Esophagus squamous epithelium (tissue), 5 donors: ENCODE measurements around the gene YPEL3. TPM values are rescaled to one million over a fixed set of nuclear protein-coding genes. Genes with fewer than 3 reads are reported as not detected.
A peak's percentile ranks its signal among the peaks of the same experiment; 100 is the strongest.

Experiments
- DNase-seq: peaks from one replicate; lab custom pipeline; 2025; lab: John Stamatoyannopoulos, UW
- H3K27ac ChIP-seq, 4 donors: fragments of 200-600 bp; sonication (generic); one replicate each; pipeline ENCODE4 v1.5.1; 2016 to 2019; ENCODE audit warnings: mild to moderate bottlenecking in 1 of 4
- H3K27me3 ChIP-seq, 4 donors: fragments of 200-600 bp; sonication (generic); 1 replicate in 3 of 4; 2 replicates in 1 of 4; pipeline versions ENCODE4 v1.5.1 to v1.6.0; 2017 to 2021; ENCODE audit warnings: antibody characterized with exemption in 1 of 4
- H3K36me3 ChIP-seq, 3 donors: fragments of 200-600 bp; sonication (generic); one replicate each; pipeline ENCODE4 v1.5.1; 2016 to 2019
- H3K4me1 ChIP-seq, 3 donors: fragments of 200-600 bp; sonication (generic); one replicate each; pipeline ENCODE4 v1.5.1; 2017 to 2019
- H3K4me3 ChIP-seq, 4 donors: fragments of 200-600 bp; sonication (generic); 1 replicate in 3 of 4; 2 replicates in 1 of 4; pipeline ENCODE4 v1.5.1; 2016 to 2019; ENCODE audit warnings: mild to moderate bottlenecking in 2 of 4, moderate library complexity in 1 of 4
- H3K9me3 ChIP-seq, 3 donors: fragments of 200-600 bp; sonication (generic); one replicate each; pipeline ENCODE4 v1.5.1; 2016 to 2019
- POLR2A ChIP-seq, 4 donors: fragments of 450-650 bp; IDR thresholded peaks; one replicate each; pipeline ENCODE4 v1.6.1; 2017; ENCODE audit warnings: antibody characterized with exemption in 4 of 4, mild to moderate bottlenecking in 4 of 4, moderate library complexity in 3 of 4
- WGBS, 2 donors: methylation state at CpG; one replicate each; pipeline ENCODE4 v1.1.5; 2018; 5-methylcytosine and 5-hydroxymethylcytosine counted together
- intact Hi-C: fragments of 100-400 bp; cut with DNase I; formaldehyde crosslinking; loops from one replicate; pipeline ENCODE4 v1.15.0; 2022
- total RNA-seq, 4 donors: library from RNA; depleted of rRNA; stranded (reverse); fragments of >200 nt; gene quantifications; one replicate each; pipeline ENCODE4 v1.1.0, GENCODE V29; 2016
- TF ChIP-seq, protein P1 (sequence below), 6 experiments: fragments of 450-650 bp in 4 of 6; fragments of 200-600 bp in 2 of 6; sonication (generic) in 2 of 6; IDR thresholded peaks; one replicate each; pipeline ENCODE4 v1.5.1; 2016 to 2019; ENCODE audit warnings: antibody characterized with exemption in 6 of 6, mild to moderate bottlenecking in 4 of 6, moderate library complexity in 4 of 6
- donor health status: DM: yes; HTN: yes; CAD: no.

YPEL3 gene
- total RNA-seq, 4 donors from 2014 or later, result 26.4 to 131 (median 63.0) TPM

DNA sequence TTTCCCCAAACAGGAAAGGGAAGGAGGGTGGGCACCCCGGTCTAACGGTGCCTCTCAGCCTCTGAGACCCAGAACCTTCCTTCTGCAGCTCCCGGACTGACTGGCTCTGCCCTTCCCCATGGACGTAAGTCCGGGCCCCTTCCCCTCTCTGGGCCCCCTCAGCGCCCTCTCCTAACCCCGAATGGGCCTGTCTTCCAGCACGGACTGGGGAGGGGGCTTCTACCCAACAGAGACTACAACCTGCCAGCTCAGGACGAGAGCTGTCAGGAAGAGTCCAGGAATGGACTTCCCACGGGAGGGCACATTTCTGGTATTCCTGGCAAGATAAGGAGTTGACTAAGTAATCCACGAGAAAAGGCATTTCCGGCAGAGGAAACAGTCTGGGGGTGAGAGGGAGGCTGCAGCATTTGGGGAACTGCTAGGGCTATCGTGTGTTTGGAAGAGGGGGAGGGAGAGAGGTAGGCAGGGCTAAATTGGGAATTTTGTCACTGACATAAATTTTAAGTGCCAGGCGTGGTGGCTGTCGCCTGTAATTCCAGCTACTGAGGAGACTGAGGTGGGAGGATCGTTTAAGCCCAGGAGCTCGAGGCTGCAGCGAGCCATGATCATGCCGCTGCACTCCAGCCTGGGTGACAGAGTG is 42.5 kb downstream of the YPEL3 start:
- DNase-seq, result no peak
- intact Hi-C loops, result no loop called here
- TF ChIP-seq, protein P1, sequence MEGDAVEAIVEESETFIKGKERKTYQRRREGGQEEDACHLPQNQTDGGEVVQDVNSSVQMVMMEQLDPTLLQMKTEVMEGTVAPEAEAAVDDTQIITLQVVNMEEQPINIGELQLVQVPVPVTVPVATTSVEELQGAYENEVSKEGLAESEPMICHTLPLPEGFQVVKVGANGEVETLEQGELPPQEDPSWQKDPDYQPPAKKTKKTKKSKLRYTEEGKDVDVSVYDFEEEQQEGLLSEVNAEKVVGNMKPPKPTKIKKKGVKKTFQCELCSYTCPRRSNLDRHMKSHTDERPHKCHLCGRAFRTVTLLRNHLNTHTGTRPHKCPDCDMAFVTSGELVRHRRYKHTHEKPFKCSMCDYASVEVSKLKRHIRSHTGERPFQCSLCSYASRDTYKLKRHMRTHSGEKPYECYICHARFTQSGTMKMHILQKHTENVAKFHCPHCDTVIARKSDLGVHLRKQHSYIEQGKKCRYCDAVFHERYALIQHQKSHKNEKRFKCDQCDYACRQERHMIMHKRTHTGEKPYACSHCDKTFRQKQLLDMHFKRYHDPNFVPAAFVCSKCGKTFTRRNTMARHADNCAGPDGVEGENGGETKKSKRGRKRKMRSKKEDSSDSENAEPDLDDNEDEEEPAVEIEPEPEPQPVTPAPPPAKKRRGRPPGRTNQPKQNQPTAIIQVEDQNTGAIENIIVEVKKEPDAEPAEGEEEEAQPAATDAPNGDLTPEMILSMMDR (IDR thresholded peaks at IDR 0.05), result no peak
- TF ChIP-seq POLR2A (IDR thresholded peaks at IDR 0.05), result no peak
- Histone ChIP-seq H3K27ac (peak overlapping the region; percentile 50 to 64 (median 56)), H3K9me3 (no peaks in the 10 kb centered on the region), H3K36me3 (no peaks in the 10 kb centered on the region), H3K4me3 (peak overlapping the region; percentile 51 to 88 (median 63)), H3K27me3 (no peaks in the 10 kb centered on the region), H3K4me1 (peaks cover 18 to 78% (median 28%) of the 10 kb centered on the region in 3 donors)
- whole genome bisulfite sequencing, 2 donors, result 0 to 11% methylated on average over 6 to 13 of the region's 19 CpGs

DNA sequence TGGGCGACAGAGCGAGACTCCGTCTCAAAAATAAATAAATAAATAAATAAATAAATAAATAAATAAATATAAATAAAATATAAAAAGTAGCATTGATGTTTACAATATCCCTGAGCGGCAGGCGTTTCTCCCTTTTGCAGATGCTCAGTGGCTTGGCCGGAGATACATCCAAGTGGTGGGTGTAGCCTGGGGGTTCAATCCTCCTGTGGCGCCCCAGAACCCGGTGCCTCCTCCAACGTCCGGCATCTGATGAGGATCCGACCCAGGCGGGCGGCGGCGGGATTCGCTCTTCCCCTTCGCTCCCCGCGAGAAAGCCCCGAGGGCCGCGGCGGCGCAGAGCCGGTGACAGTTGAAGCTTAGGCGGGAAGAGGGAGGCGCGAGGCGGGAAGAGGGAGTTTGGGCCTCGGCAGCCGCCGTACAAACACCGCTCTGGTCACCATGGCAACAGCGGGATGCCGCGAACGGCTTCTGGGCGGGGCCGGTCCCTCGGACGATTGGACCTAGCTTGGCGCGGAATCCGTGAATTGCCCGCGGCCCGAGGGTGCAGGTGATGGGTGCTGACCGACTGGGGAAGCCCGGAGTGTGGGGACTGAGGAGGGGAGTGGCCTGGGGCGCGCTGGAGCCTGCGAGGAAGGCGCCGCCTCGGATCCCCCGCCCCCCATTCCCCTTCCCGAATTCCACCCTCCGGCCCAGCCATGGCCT is 43.2 kb downstream of the YPEL3 start:
- TF ChIP-seq, protein P1 (IDR thresholded peaks at IDR 0.05), result peak in 1 of 6 experiments; percentile 25
- TF ChIP-seq POLR2A (IDR thresholded peaks at IDR 0.05), result no peak
- Histone ChIP-seq H3K27ac (peak overlapping the region; percentile 50 to 64 (median 56)), H3K27me3 (no peaks in the 10 kb centered on the region), H3K4me3 (peak overlapping the region; percentile 51 to 88 (median 63)), H3K36me3 (no peaks in the 10 kb centered on the region), H3K4me1 (peaks cover 18 to 74% (median 28%) of the 10 kb centered on the region in 3 donors), H3K9me3 (no peaks in the 10 kb centered on the region)
- peak; percentile 47 for DNase-seq
- intact Hi-C loops, result no loop called here
- WGBS, 2 donors, result 3 to 7% methylated on average over 15 to 30 of the region's 58 CpGs

DNA sequence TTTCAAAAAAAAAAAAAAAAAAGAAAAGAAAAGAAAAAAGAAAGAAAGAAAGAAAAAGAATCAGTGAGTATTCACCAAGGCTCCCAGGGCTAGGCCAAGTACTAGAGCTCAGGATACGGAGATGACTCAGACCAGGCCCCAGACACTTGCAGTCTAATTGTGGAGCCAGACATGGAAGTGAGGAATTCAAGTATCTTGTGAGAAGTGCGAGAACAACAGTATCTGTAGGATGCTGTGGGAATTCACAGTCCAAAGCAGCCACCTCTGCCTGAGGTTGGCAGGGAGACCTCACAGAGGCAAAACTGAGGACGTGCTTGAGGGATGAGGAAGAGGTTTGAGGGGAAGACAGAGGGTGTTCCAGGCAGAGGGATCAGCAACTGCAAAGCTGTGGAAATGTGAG is 44.5 kb downstream of the YPEL3 start:
- Histone ChIP-seq H3K4me1 (peaks cover 18 to 69% (median 28%) of the 10 kb centered on the region in 3 donors), H3K4me3 (no peak overlapping the region), H3K9me3 (no peaks in the 10 kb centered on the region), H3K36me3 (no peaks in the 10 kb centered on the region), H3K27me3 (no peaks in the 10 kb centered on the region), H3K27ac (no peak overlapping the region)
- intact Hi-C loops, result no loop called here
- TF ChIP-seq POLR2A (IDR thresholded peaks at IDR 0.05), result no peak
- TF ChIP-seq, protein P1 (IDR thresholded peaks at IDR 0.05), result no peak
- WGBS, 2 donors, result 45 to 74% methylated on average over 3 of the region's 3 CpGs
- no peak for DNase-seq

DNA sequence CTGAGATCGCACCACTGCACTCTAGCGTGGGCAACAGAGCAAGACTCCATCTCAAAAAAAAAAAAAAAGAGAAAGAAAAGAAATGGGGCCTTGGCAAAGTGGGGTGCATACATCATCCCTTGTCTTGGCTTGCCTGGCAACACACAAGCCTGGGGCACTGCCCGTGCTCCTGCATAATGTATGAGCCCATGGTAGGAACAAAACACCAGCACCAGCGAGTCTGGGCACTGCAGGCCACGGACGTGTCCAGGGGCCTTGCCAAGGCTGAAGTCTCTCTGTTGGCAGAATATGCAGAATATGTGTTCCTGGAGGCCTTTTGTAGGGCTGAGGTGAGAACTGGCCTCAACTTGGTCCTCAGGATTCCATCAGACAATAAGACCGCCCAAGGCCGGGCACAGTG is 46.1 kb downstream of the YPEL3 start:
- intact Hi-C loops, result no loop called here
- DNase-seq, result no peak
- WGBS, 2 donors, result 51 to 62% methylated on average over 7 to 8 of the region's 8 CpGs
- Histone ChIP-seq H3K4me1 (peaks cover 15 to 59% (median 20%) of the 10 kb centered on the region in 3 donors), H3K27me3 (peaks cover 0 to 3% (median 0%) of the 10 kb centered on the region in 4 donors), H3K27ac (peak overlapping the region in 2 of 4 donors; percentile 11 to 56), H3K9me3 (no peaks in the 10 kb centered on the region), H3K4me3 (no peak overlapping the region), H3K36me3 (no peaks in the 10 kb centered on the region)
- no peak for TF ChIP-seq POLR2A (IDR thresholded peaks at IDR 0.05)
- TF ChIP-seq, protein P1 (IDR thresholded peaks at IDR 0.05), result no peak

DNA sequence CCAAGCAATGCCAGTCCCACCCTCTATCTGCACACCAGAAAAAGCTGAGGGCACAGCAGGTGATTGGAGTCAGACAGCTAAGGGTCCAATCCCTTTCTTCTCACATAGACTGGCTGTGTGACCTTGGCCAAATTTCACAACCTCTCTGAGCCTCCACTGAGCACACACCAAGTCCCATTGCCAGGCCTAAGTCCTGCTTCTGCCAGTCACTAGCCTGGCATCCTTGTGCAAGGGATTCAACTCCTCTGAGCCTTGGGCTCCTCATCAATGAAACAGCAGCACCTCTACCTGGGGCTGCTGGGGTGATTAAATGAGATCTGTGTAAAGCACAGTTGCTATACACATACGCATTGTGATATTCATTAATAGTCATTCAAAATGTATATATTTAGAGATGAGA is 49.4 kb downstream of the YPEL3 start:
- WGBS, 2 donors, result 79 to 100% methylated on average over 1 of the region's 1 CpG
- TF ChIP-seq, protein P1 (IDR thresholded peaks at IDR 0.05), result no peak
- TF ChIP-seq POLR2A (IDR thresholded peaks at IDR 0.05), result no peak
- peaks cover 0 to 28% (median 3%) of the 10 kb centered on the region in 3 donors for H3K4me1 ChIP-seq
- H3K27me3 ChIP-seq, result peaks cover 0 to 19% (median 0%) of the 10 kb centered on the region in 4 donors
- H3K27ac ChIP-seq, result no peak overlapping the region
- no peak overlapping the region for H3K4me3 ChIP-seq
- DNase-seq, result no peak
- H3K36me3 ChIP-seq, result no peaks in the 10 kb centered on the region
- no peaks in the 10 kb centered on the region for H3K9me3 ChIP-seq
- intact Hi-C loops, result no loop called here
